Activated CD4-positive, alpha-beta memory T cell treated with anti-CD3 and anti-CD28 coated beads for 36 hours (primary cell): ENCODE measurements around the gene ATP6V1A. TPM values are rescaled to one million over a fixed set of nuclear protein-coding genes. Genes with fewer than 3 reads are reported as not detected.

Source experiments
- CTCF ChIA-PET: fragments of 350-600 bp; sonication (Branson Sonifier 250); formaldehyde crosslinking; loops from one replicate; lab custom pipeline; 2021; ENCODE audit warnings: antibody characterized with exemption, inconsistent platforms; lab: Charles Lee
- POLR2A ChIA-PET: fragments of 350-600 bp; sonication (Branson Sonifier 250); formaldehyde crosslinking; loops from one replicate; lab custom pipeline; 2021; ENCODE audit warnings: antibody characterized with exemption; lab: Charles Lee
- DNase-seq: peaks from one replicate; pipeline ENCODE4 v3.0.0-alpha.2; 2020
- H3K27ac Mint-ChIP-seq: one replicate; pipeline ENCODE4 v1.8.0; 2021; ENCODE audit warnings: mixed read lengths
- H3K27me3 Mint-ChIP-seq: one replicate; pipeline ENCODE4 v1.8.0; 2021; ENCODE audit warnings: mixed read lengths
- H3K36me3 Mint-ChIP-seq: one replicate; pipeline ENCODE4 v1.8.0; 2021; ENCODE audit warnings: mixed read lengths
- H3K4me1 Mint-ChIP-seq: one replicate; pipeline ENCODE4 v1.8.0; 2021; ENCODE audit warnings: low read depth, mixed read lengths
- H3K4me3 Mint-ChIP-seq: one replicate; pipeline ENCODE4 v1.8.0; 2021; ENCODE audit warnings: mild to moderate bottlenecking, mixed read lengths
- H3K9me3 Mint-ChIP-seq: one replicate; pipeline ENCODE4 v1.8.0; 2021; ENCODE audit warnings: mixed read lengths
- intact Hi-C: fragments of 100-400 bp; cut with micrococcal nuclease; formaldehyde crosslinking; loops from one replicate; pipeline ENCODE4 v1.15.1; 2023
- total RNA-seq, 2 experiments: library from RNA; stranded (reverse); gene quantifications; one replicate each; pipeline ENCODE4 v1.2.3, GENCODE V29; 2021

Gene ATP6V1A
- total RNA-seq, 2 experiments from 2014 or later = 43.5 to 45.4 TPM

GRCh38 chr3:113783463-113783862, 36.6 kb downstream of the ATP6V1A start:
- peaks cover 3% of the 10 kb centered on the region for H3K4me1 Mint-ChIP-seq
- POLR2A ChIA-PET = no interaction called here

GRCh38 chr3:113783980-113784379, 37.1 kb downstream of the ATP6V1A start:
- ChIA-PET POLR2A (no interaction called here), CTCF (interaction anchor here (1.2 kb wide), 1 partner anchor 39 kb away, joined by 6 read pairs; no protein-coding TSS in a partner anchor)
- intact Hi-C loops = no loop called here

More at GRCh38 chr3:113783463-113783862, 36.6 kb downstream of the ATP6V1A start:
- no peak for DNase-seq
- H3K9me3 Mint-ChIP-seq = no peaks in the 10 kb centered on the region
- no peak overlapping the region for H3K27ac Mint-ChIP-seq
- CTCF ChIA-PET = interaction anchor here (1.2 kb wide), 1 partner anchor 38 kb away, joined by 6 read pairs; no protein-coding TSS in a partner anchor
- H3K4me3 Mint-ChIP-seq = no peak overlapping the region
- H3K36me3 Mint-ChIP-seq = peaks cover 7% of the 10 kb centered on the region
- intact Hi-C loops = no loop called here
- H3K27me3 Mint-ChIP-seq = no peaks in the 10 kb centered on the region

GRCh38 chr3:113791381-113791780, 44.5 kb downstream of the ATP6V1A start:
- H3K27me3 Mint-ChIP-seq = no peaks in the 10 kb centered on the region
- intact Hi-C loops = no loop called here
- ChIA-PET POLR2A (no interaction called here), CTCF (no interaction called here)
- H3K27ac Mint-ChIP-seq = no peak overlapping the region
- peaks cover 7% of the 10 kb centered on the region for H3K36me3 Mint-ChIP-seq
- no peaks in the 10 kb centered on the region for H3K4me1 Mint-ChIP-seq
- DNase-seq = no peak
- no peak overlapping the region for H3K4me3 Mint-ChIP-seq
- H3K9me3 Mint-ChIP-seq = no peaks in the 10 kb centered on the region

More at GRCh38 chr3:113783980-113784379, 37.1 kb downstream of the ATP6V1A start:
- DNase-seq = no peak
- Mint-ChIP-seq H3K27me3 (no peaks in the 10 kb centered on the region), H3K36me3 (peaks cover 7% of the 10 kb centered on the region), H3K4me3 (no peak overlapping the region), H3K9me3 (no peaks in the 10 kb centered on the region), H3K4me1 (peaks cover 3% of the 10 kb centered on the region), H3K27ac (no peak overlapping the region)

GRCh38 chr3:113794526-113794925, 47.7 kb downstream of the ATP6V1A start:
- H3K27me3 Mint-ChIP-seq = no peaks in the 10 kb centered on the region
- ChIA-PET POLR2A (no interaction called here), CTCF (interaction anchor here (1.0 to 2.6 kb wide), 3 partner anchors 50 to 78 kb away, joined by 3 to 16 read pairs (median 4); no protein-coding TSS in a partner anchor)
- no peak overlapping the region for H3K4me3 Mint-ChIP-seq
- intact Hi-C loops = no loop called here
- no peak overlapping the region for H3K27ac Mint-ChIP-seq
- peaks cover 6% of the 10 kb centered on the region for H3K36me3 Mint-ChIP-seq
- DNase-seq = no peak
- no peaks in the 10 kb centered on the region for H3K9me3 Mint-ChIP-seq
- H3K4me1 Mint-ChIP-seq = no peaks in the 10 kb centered on the region

GRCh38 chr3:113795693-113796092, 48.9 kb downstream of the ATP6V1A start:
- POLR2A ChIA-PET = no interaction called here
- CTCF ChIA-PET = interaction anchor here (1.1 to 2.6 kb wide), 3 partner anchors 51 to 79 kb away, joined by 3 to 16 read pairs (median 4); no protein-coding TSS in a partner anchor
- H3K4me1 Mint-ChIP-seq = no peaks in the 10 kb centered on the region
- peaks cover 8% of the 10 kb centered on the region for H3K36me3 Mint-ChIP-seq
- H3K27me3 Mint-ChIP-seq = no peaks in the 10 kb centered on the region
- no peak overlapping the region for H3K27ac Mint-ChIP-seq
- intact Hi-C loops = no loop called here
- DNase-seq = no peak
- no peak overlapping the region for H3K4me3 Mint-ChIP-seq
- H3K9me3 Mint-ChIP-seq = no peaks in the 10 kb centered on the region

- H3K4me3 Mint-ChIP-seq = no peak overlapping the region
- CTCF ChIA-PET = interaction anchor here (0.6 to 0.7 kb wide), 2 partner anchors 263 to 306 kb away, joined by 3 read pairs; no protein-coding TSS in a partner anchor
- H3K27ac Mint-ChIP-seq = no peak overlapping the region
- no peaks in the 10 kb centered on the region for H3K27me3 Mint-ChIP-seq
- H3K4me1 Mint-ChIP-seq = peaks cover 3% of the 10 kb centered on the region
- DNase-seq = no peak
- POLR2A ChIA-PET = no interaction called here
- intact Hi-C loops = no loop called here
- no peaks in the 10 kb centered on the region for H3K9me3 Mint-ChIP-seq
- H3K36me3 Mint-ChIP-seq = peaks cover 26% of the 10 kb centered on the region
These were observed 56.1 kb downstream of the ATP6V1A start for GRCh38 chr3:113802795-113803455.

- POLR2A ChIA-PET = no interaction called here
- DNase-seq = no peak
- H3K9me3 Mint-ChIP-seq = no peaks in the 10 kb centered on the region
- no peaks in the 10 kb centered on the region for H3K27me3 Mint-ChIP-seq
- H3K36me3 Mint-ChIP-seq = peaks cover 25% of the 10 kb centered on the region
- intact Hi-C loops = no loop called here
- CTCF ChIA-PET = no interaction called here
- no peak overlapping the region for H3K4me3 Mint-ChIP-seq
- H3K27ac Mint-ChIP-seq = no peak overlapping the region
- H3K4me1 Mint-ChIP-seq = peaks cover 3% of the 10 kb centered on the region
These were observed 57.8 kb downstream of the ATP6V1A start for GRCh38 chr3:113804661-113805060.

GRCh38 chr3:113805249-113805648, 58.4 kb downstream of the ATP6V1A start:
- Mint-ChIP-seq H3K36me3 (peaks cover 23% of the 10 kb centered on the region), H3K4me3 (no peak overlapping the region), H3K9me3 (no peaks in the 10 kb centered on the region), H3K27ac (no peak overlapping the region), H3K27me3 (no peaks in the 10 kb centered on the region), H3K4me1 (peaks cover 3% of the 10 kb centered on the region)
- no peak for DNase-seq
- ChIA-PET CTCF (no interaction called here), POLR2A (no interaction called here)
- intact Hi-C loops = no loop called here

GRCh38 chr3:113812854-113813253, 66.0 kb downstream of the ATP6V1A start:
- CTCF ChIA-PET = no interaction called here
- POLR2A ChIA-PET = no interaction called here
- Mint-ChIP-seq H3K4me1 (no peaks in the 10 kb centered on the region), H3K27ac (no peak overlapping the region), H3K36me3 (peaks cover 8% of the 10 kb centered on the region), H3K9me3 (no peaks in the 10 kb centered on the region), H3K4me3 (no peak overlapping the region), H3K27me3 (no peaks in the 10 kb centered on the region)
- DNase-seq = no peak
- intact Hi-C loops = no loop called here

GRCh38 chr3:113819866-113820265, 73.0 kb downstream of the ATP6V1A start:
- H3K9me3 Mint-ChIP-seq = no peaks in the 10 kb centered on the region
- ChIA-PET POLR2A (no interaction called here), CTCF (interaction anchor here (0.8 kb wide), 1 partner anchor 19 kb away, joined by 5 read pairs; the partner anchor contains the start of gene GRAMD1C)
- peaks cover 2% of the 10 kb centered on the region for H3K4me1 Mint-ChIP-seq
- no peaks in the 10 kb centered on the region for H3K36me3 Mint-ChIP-seq
- intact Hi-C loops = no loop called here
- H3K4me3 Mint-ChIP-seq = no peak overlapping the region
- no peak for DNase-seq
- peaks cover 2% of the 10 kb centered on the region for H3K27me3 Mint-ChIP-seq
- H3K27ac Mint-ChIP-seq = no peak overlapping the region

GRCh38 chr3:113825090-113825489, 78.3 kb downstream of the ATP6V1A start:
- Mint-ChIP-seq H3K4me1 (peaks cover 4% of the 10 kb centered on the region), H3K4me3 (no peak overlapping the region), H3K27me3 (peaks cover 2% of the 10 kb centered on the region), H3K27ac (no peak overlapping the region), H3K36me3 (no peaks in the 10 kb centered on the region), H3K9me3 (no peaks in the 10 kb centered on the region)
- ChIA-PET POLR2A (no interaction called here), CTCF (interaction anchor here (0.6 to 1.8 kb wide), 5 partner anchors 13 to 357 kb away, joined by 3 to 7 read pairs (median 4); partner anchors contain the start of gene GRAMD1C)
- intact Hi-C loops = no loop called here
- no peak for DNase-seq

- no peak for DNase-seq
- Mint-ChIP-seq H3K9me3 (peaks cover 13% of the 10 kb centered on the region), H3K4me3 (no peak overlapping the region), H3K4me1 (peaks cover 6% of the 10 kb centered on the region), H3K36me3 (no peaks in the 10 kb centered on the region), H3K27me3 (peaks cover 1% of the 10 kb centered on the region), H3K27ac (no peak overlapping the region)
- ChIA-PET CTCF (interaction anchor here (1.4 kb wide), 1 partner anchor 8 kb away, joined by 5 read pairs; no protein-coding TSS in a partner anchor), POLR2A (interaction anchor here (0.5 kb wide), 1 partner anchor 15 kb away, joined by 6 read pairs; no protein-coding TSS in a partner anchor)
- intact Hi-C loops = no loop called here
These were observed 81.8 kb downstream of the ATP6V1A start for GRCh38 chr3:113828600-113828999.
